Neuron (in vitro differentiated cells): ENCODE results near the gene PRKCD.

ENCODE experiments used
- H2AFZ ChIP-seq: one replicate; pipeline ENCODE4 v1.6.1; 2013; ENCODE audit warnings: low read depth, mild to moderate bottlenecking, inconsistent platforms, low read length, moderate library complexity
- H3K27me3 ChIP-seq: one replicate; pipeline ENCODE4 v1.6.1; 2013; ENCODE audit warnings: low read length; ENCODE audit not compliant: insufficient read depth
- H3K36me3 ChIP-seq: one replicate; pipeline ENCODE4 v1.6.1; 2013; ENCODE audit warnings: low read length; ENCODE audit not compliant: insufficient read depth
- H3K4me1 ChIP-seq: one replicate; pipeline ENCODE4 v1.6.1; 2013; ENCODE audit warnings: low read length; ENCODE audit not compliant: insufficient read depth
- H3K4me3 ChIP-seq: 2 replicates; pipeline ENCODE4 v1.5.1; 2013; ENCODE audit warnings: mild to moderate bottlenecking, low read length, moderate library complexity
- H3K9me3 ChIP-seq: one replicate; pipeline ENCODE4 v1.6.1; 2013; ENCODE audit warnings: low read length

PRKCD gene

DNA sequence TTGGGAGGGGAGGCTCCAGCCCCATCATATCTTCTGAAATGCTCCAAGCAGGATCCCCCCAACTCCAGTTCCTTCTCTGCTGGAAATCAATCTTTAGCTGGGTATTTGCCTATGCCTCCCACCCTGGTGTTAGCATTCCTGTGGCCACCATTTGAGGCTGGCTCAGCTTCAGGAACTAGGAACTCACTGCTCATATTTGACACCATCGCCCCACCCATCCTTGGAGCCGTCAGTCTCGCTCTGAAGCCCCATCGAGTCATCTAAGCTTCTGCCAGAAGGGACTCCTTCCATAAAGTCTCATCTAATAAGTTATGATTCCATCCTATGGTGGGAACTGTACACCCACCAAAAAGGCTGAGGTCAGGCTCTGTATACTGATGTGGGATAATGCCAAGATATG, 26.4 kb downstream of the PRKCD start:
- Histone ChIP-seq H3K9me3 (no peaks in the 10 kb centered on the region), H2AFZ (no peak overlapping the region), H3K4me3 (no peak overlapping the region), H3K36me3 (no peaks in the 10 kb centered on the region), H3K4me1 (no peaks in the 10 kb centered on the region), H3K27me3 (peaks cover 4% of the 10 kb centered on the region)

DNA sequence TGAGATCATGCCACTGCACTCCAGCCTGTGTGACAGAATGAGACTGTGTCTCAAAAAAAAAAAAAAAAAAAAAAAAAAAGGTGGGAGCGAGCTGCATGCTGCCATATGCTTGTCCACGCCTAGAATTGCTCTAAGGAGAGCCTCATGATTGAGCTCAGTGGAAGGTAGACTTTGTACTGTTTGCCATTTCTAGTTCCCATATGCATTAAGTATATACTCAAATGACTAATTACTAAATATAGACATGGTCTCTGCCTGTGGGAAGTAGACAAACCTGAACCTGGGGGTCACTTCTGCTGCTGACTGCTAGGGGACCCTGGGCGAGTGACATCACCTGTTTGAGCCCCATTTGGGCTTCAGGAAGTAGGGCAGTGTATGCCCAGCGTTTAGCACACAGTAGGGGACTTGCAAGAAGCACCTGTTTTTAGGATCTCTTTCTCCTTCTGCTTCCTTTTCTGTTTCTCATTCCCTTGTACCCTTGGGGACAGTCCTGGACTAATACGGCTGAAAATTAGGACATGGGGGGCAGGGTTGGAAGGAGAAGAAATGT, 27.2 kb downstream of the PRKCD start:
- H3K9me3 ChIP-seq = no peaks in the 10 kb centered on the region
- H3K4me3 ChIP-seq = no peak overlapping the region
- no peak overlapping the region for H2AFZ ChIP-seq
- no peaks in the 10 kb centered on the region for H3K4me1 ChIP-seq
- H3K27me3 ChIP-seq = peaks cover 4% of the 10 kb centered on the region
- no peaks in the 10 kb centered on the region for H3K36me3 ChIP-seq

DNA sequence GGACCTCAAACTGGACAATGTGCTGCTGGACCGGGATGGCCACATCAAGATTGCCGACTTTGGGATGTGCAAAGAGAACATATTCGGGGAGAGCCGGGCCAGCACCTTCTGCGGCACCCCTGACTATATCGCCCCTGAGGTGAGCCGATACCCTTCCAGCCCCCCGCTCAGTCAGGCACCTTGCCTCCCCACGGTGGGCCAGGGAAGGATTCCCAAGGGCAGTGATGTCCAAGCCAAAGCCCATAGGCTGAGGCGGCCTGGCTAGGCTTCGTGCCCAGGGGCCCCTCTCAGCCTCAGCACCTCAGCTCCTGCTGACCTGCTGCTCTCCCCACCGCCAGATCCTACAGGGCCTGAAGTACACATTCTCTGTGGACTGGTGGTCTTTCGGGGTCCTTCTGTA, 27.7 kb downstream of the PRKCD start:
- no peaks in the 10 kb centered on the region for H3K4me1 ChIP-seq
- no peaks in the 10 kb centered on the region for H3K9me3 ChIP-seq
- H3K4me3 ChIP-seq = no peak overlapping the region
- no peak overlapping the region for H2AFZ ChIP-seq
- no peaks in the 10 kb centered on the region for H3K36me3 ChIP-seq
- H3K27me3 ChIP-seq = peaks cover 4% of the 10 kb centered on the region

DNA sequence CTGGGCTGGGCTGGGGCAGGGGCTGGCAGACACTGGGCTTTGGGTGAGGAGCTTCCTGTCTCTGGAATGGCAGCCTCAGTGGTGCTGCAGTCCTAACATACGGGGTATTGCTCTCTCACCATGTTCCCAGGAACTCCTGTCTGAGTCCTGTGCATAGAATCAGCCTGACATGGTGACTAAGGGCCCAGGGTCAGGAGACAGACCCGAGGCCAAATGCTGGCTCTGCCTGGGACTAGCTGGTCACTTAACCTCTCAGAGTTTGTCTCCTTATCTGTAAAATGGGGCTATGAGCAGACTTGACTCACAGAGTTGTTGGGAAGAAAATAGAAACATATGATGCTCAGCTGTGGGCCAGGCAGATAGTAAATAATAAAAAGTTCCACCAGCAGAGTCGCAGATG, 28.3 kb downstream of the PRKCD start:
- Histone ChIP-seq H3K9me3 (no peaks in the 10 kb centered on the region), H2AFZ (no peak overlapping the region), H3K4me3 (no peak overlapping the region), H3K27me3 (peaks cover 5% of the 10 kb centered on the region), H3K36me3 (no peaks in the 10 kb centered on the region), H3K4me1 (no peaks in the 10 kb centered on the region)

DNA sequence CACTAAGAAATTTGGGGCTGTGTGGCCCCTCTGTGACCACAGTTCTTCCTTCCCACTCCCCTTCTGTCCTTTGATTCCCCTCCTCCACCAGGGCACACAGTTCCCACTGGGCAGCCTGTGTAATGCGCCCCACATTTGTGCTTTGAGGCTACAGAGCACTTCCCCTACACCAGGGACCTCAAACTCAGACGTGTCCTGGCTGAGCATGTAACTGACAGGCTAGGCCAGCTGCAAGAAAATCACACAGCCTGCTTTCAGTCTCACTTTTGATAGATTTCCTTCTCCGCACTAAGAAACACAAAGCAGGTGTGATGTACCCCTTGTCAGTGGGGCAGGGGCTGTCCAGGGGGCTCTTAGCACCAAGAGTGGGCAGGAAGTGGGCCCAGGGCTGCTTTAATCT, 29.6 kb downstream of the PRKCD start:
- Histone ChIP-seq H2AFZ (no peak overlapping the region), H3K27me3 (peaks cover 8% of the 10 kb centered on the region), H3K9me3 (no peaks in the 10 kb centered on the region), H3K36me3 (no peaks in the 10 kb centered on the region), H3K4me3 (no peak overlapping the region), H3K4me1 (no peaks in the 10 kb centered on the region)

DNA sequence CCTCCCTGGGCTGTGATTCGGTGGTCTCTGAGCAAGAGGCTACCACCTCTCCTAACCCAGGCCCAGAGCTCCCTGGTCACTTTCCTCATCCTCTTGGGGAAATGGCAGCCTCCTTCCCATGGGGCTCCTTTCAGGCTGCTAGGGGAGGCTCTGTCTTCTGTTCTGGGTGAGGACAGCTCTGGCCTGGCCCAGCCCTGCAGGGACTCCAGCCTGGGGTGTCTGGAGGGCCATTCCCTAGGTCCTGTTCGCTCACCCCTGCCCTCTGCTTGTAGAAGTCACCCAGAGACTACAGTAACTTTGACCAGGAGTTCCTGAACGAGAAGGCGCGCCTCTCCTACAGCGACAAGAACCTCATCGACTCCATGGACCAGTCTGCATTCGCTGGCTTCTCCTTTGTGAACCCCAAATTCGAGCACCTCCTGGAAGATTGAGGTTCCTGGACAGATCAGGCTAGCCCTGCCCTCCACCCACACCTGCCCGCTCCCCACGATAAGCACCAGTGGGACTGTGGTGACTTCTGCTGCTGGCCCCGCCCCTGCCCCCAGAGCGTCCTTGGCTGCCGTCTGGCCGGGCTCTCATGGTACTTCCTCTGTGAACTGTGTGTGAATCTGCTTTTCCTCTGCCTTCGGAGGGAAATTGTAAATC, 30.9 kb downstream of the PRKCD start:
- Histone ChIP-seq H3K4me1 (no peaks in the 10 kb centered on the region), H3K36me3 (no peaks in the 10 kb centered on the region), H3K27me3 (peaks cover 8% of the 10 kb centered on the region), H3K9me3 (no peaks in the 10 kb centered on the region), H3K4me3 (no peak overlapping the region), H2AFZ (no peak overlapping the region)

DNA sequence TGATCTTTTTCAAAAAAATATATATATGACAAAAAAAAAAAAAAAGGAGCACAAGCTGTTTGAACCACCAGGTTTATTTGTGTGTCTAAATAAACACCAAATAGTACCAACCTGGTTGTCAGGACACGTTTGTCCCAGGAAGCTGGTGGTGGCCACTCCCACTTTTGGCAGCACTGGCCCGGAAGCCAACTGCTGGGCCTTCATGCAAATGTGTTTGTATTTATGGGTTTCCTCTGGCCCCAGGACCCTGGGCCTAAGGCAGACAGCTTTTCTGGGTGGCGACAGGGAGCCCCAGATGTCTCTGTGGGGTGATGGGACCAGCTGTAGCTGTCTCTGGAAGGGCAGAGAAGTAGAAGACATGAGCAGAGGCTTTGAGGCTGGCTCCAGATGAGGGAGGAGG, 31.6 kb downstream of the PRKCD start:
- no peak overlapping the region for H2AFZ ChIP-seq
- peaks cover 8% of the 10 kb centered on the region for H3K27me3 ChIP-seq
- no peak overlapping the region for H3K4me3 ChIP-seq
- no peaks in the 10 kb centered on the region for H3K36me3 ChIP-seq
- no peaks in the 10 kb centered on the region for H3K9me3 ChIP-seq
- no peaks in the 10 kb centered on the region for H3K4me1 ChIP-seq

DNA sequence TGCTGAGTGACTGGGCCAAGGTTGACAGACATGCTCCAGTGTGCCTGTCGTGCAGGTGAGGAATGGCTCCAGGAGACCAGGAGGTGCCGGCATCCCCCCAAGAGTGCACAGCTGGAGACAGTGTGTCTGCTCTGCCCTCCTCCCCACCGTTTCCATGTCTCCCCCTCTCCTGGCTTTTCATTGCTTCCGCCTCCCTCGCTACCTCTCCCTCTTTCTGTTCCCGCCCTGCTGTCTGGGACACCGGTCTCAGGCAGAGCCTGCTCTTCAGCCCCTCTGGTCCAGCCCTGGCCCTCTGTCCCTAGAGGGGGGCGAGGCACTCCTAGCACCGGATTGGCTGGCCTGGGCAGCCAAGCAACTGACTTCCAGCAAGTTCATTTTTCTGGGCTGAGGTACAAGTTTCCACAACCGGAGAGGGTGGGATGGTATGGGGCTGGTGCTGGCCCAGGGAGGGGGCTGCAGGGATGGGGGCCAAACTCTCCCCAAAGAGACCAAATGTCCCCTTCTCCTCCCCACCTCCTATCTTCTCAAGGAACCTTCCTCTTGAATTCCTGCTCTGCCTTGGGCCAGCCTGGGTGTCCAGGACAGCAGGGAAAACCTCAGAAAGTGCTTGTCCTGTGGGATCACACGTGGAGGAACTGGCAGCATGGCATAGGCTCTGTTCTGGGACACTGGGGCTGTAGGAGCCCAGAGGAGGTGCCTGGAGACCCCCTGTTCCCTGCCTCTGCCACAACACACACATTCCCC, 32.6 kb downstream of the PRKCD start:
- Histone ChIP-seq H3K4me1 (no peaks in the 10 kb centered on the region), H3K27me3 (peaks cover 8% of the 10 kb centered on the region), H3K36me3 (no peaks in the 10 kb centered on the region), H2AFZ (no peak overlapping the region), H3K4me3 (no peak overlapping the region), H3K9me3 (no peaks in the 10 kb centered on the region)

DNA sequence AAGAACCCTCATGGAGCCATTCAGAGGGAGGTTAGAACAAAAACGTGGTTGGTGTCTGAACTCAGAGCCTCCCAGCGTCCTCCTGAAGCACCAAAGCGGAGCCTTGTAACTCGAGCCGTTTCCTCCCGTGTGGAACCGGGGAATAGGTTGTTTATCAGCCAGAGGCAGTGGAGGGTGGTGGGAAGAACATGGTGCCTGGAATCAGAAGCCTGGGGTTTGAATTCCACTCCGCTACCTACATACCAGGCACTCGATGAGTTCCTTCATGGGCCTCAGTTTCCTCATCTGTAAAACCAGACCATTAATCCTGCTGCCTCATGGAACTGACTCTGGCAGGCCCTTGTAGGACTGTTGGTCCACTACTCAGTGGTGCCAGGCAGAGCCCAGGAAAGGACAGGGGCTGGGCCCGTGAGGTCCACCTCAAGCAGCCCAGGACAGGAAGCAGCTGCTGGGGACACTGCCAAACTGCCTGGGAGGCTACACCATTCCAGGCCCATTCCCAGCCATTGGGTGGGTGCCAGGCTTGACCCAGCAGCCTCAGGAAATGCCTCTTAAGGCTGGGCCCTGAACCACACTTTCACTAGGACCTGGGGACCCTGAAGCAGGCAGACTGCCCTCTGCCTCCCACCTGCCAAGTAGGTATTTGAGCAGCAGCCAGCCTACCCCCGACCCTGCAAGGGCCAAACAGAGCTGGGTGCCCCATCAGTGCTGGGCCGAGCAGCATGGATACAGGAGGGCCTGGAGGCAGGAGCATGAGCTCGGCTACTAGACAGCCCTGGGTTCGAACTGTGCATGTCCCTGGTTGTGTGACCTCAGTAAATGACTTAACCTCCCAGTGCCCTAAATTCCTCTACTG, 33.4 kb downstream of the PRKCD start:
- H3K4me1 ChIP-seq = no peaks in the 10 kb centered on the region
- H3K36me3 ChIP-seq = no peaks in the 10 kb centered on the region
- no peak overlapping the region for H3K4me3 ChIP-seq
- peaks cover 8% of the 10 kb centered on the region for H3K27me3 ChIP-seq
- H3K9me3 ChIP-seq = no peaks in the 10 kb centered on the region
- no peak overlapping the region for H2AFZ ChIP-seq

DNA sequence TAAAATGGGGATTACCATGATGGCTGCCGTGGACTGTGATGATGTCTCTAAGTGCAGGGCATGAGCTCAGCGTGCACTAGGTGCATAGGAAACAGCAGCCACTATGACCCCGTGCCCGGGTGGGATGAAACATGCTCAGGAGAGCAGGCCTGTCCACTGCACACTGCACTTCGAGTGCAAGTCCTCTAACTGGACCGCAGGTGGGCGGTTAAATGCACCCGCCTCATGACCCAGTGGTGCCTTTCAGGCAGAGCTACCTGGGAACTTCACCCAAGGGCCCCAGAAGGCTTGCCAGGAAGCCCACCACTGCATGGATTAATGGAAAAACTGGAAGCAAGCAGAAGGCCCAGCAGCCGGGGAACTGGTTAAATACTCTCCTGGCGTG, 34.0 kb downstream of the PRKCD start:
- H3K4me1 ChIP-seq = no peaks in the 10 kb centered on the region
- H2AFZ ChIP-seq = no peak overlapping the region
- no peak overlapping the region for H3K4me3 ChIP-seq
- H3K27me3 ChIP-seq = peaks cover 7% of the 10 kb centered on the region
- no peaks in the 10 kb centered on the region for H3K36me3 ChIP-seq
- no peaks in the 10 kb centered on the region for H3K9me3 ChIP-seq

DNA sequence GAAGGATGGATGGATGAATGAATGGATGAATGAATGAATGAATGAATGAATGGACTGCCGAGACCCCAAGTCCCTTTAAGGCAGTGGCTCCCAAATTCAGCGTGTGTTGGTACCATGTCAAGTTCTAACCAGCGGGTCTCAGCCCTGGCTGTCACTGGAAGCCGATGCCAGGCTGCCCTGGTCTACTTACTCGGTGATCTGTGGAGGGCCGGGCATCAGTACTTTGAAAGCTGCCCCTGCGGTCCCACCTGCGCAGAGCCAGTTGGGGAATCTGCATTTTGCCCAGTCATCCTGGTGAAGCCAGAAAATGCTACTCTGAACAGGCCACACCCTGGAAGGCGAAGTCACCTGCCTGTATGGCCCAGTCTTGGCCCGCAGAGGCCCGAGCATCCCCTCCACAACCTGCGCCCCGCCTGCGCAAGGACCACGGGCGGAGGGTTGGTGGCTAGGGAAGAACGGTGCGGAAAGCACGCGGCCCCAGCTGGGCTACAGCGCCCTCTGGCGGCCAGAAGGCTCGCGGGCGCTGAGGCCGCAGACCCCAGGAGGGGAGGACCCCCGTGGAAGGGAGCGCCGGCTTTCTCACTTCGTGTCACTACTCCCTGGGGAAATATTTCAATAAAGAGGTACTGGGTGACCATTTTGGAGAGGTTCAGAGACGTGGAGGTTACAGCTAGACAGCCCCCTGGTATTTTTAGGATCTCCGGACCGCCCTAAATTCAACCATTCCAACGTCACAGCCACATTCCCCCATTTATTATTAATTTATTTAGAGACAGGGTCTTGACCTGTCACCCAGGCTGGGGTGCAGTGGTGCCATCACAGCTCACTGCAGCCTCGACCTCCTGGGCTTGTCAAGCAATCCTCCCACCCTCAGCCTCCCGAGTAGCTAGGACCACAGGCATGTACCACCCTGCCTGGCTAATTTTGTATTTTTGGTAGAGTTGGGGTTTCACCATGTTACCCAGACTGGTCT, 34.9 kb downstream of the PRKCD start:
- Histone ChIP-seq H3K4me1 (no peaks in the 10 kb centered on the region), H3K27me3 (peaks cover 5% of the 10 kb centered on the region), H3K36me3 (no peaks in the 10 kb centered on the region), H3K4me3 (no peak overlapping the region), H2AFZ (no peak overlapping the region), H3K9me3 (no peaks in the 10 kb centered on the region)

DNA sequence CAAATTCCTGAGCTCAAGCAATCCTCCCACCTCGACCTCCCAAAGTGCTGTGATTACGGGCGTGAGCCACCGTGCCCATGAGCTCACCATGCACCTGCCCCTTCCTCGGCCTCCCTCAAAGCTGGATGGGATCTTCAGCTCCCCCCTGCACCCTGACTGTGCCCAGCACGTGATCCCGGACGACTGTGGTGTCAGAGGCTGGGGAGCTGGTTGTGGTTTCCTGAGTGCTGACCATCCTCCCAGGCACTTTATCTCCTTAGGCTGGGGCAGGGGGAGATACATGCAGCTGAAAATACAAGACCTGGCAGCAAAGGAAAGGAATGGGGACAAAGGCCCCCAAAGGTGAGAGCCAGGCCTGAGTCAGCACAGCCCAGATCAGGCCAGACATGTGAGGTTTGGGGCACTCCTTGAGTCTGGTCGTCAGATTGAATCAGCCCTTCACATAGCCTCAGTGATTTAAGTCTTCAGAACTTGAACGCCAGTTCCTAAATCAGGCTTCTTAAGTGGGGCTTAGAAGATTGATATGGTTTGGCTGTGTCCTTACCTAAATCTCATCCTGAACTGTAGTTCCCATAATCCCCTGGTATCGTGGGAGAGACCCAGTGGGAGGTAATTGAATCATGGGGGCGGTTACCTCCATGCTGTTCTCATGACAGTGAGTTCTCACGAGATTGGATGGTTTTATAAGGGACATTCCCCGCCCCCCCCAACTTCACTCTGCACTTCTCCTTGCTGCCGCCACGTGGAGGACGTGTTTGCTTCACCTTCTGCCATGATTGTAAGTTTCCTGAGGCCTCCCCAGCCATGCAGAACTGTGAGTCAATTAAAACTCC, 35.8 kb downstream of the PRKCD start:
- Histone ChIP-seq H3K27me3 (peaks cover 5% of the 10 kb centered on the region), H3K36me3 (no peaks in the 10 kb centered on the region), H3K9me3 (no peaks in the 10 kb centered on the region), H3K4me3 (no peak overlapping the region), H3K4me1 (no peaks in the 10 kb centered on the region), H2AFZ (no peak overlapping the region)
